NCI-H2227 treated with DMSO at 0.1 percent for 48 hours (cell line): ENCODE data around the gene SRGAP1.

Experiments
- DNase-seq: peaks from one replicate; lab custom pipeline; 2025; lab: John Stamatoyannopoulos, UW

The SRGAP1 gene

DNA sequence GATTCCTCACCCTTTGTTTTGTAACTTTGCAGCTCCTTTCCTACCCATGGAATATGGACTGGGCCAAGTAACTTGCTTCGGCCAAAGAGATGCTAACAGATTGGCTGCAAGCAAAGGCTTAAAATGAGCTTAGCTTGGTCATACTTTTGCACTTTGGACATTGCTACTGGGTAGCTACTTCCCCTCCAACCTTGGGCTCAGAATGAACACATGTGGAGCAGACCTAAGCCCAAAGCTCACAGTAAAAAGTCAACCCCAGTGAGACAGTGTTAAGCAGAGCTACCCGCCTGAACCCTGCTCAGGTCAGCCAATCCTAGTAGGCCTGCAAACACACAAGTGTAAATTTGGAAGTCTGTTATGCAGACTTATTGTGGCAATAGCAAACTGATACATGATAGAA, 363.0 kb downstream of the SRGAP1 start:
- no peak for DNase-seq
